DMS114 treated with DMSO at 0.1 percent for 48 hours (cell line): ENCODE data around the gene SLFN14.
"Not testable (repeated sequence)": the region's sequence is repeated elsewhere in the genome, so short reads cannot be mapped to it uniquely, and the experiment has no call there.

Source experiments
- DNase-seq: peaks from one replicate; lab custom pipeline; 2025; ENCODE audit not compliant: unreplicated experiment; lab: John Stamatoyannopoulos, UW

Gene SLFN14

GRCh38 chr17:35523296-35523695 lies 37.3 kb downstream of the SLFN14 start:
- DNase-seq: no peak

DNA sequence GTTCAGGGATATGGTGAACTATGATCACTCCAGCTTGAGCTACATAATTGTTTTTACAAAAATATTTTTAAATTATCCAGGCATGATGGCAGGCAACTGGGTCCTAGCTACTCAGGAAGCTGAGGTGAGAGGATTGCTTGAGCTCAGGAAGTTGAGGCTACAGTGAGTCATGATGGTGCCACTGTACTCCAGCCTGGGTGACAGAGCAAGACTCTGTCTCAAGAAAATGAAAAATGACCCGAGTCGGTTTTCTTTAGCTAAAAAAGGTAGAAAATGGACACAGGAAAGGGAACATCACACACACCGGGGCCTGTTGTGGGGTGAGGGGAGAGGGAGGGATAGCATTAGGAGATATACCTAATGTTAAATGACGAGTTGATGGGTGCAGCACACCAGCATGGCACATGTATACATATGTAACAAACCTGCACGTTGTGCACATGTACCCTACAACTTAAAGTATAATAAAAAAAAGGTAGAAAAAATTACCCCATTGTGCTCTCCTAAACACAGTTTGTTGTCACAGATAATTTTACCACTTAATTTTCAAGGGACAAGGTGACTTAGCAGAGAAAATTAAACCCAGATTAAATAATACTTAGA lies 38.9 kb downstream of the SLFN14 start:
- not testable (repeated sequence) for DNase-seq

DNA sequence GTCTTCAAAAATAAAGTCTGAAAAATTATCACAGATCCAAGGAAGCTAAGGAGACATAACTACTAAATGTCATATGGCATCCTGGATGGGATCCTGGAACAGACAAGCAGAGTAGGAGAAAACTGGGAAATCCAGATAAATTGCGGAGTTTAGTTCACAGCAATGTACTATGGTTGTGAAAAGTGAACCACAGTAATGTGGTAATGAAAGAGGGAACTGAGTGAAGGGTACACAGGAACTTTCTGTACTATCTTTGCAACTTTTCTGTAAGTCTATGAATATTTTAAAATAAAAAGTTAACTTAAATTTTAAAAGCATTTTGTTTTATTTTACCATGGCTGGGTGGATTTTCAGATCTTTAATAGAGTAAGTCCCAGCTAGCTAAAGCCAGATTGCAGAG lies 39.5 kb downstream of the SLFN14 start:
- no peak for DNase-seq

DNA sequence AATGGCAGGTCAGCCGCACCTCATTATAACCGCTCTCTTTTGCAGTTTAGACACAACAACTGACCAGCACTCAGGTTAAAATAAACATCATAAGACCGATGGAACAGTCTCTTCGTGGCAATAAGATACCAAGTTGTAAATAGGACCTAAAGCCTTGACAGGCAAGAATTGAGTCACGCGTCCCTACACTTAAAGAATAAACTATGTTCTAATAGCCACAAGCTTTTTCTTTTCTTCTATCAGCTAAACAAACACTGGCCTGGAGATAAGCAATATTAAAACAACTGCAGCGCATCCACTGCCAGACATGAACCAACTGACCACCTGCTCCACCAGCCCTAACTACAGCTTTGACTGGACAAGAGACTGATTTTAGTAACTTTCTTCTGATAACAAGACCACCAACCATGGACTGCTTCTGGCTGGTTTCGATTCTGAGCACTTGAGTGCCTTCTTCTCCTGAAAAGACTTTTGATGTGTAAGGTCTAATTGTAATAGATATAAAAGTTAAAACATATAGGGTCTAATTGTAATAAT lies 40.6 kb downstream of the SLFN14 start:
- DNase-seq: no peak

DNA sequence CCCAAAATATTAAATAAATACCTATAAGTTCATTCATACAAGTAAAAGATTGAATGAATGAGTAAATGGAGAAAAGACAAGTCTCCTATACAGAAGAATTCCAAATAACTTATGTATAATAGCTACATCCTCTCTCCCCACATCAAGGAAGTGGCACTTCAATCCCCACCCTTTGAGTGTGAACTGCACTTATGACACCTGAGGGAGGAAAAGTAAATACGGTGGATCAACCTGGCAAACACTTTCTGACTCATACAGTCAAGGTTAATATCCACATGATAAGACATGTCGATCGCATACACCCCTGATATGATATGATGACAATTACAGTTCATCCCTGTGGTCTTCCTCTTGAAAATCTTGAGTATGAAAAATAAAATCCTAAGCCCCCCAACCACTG lies 41.2 kb downstream of the SLFN14 start:
- no peak for DNase-seq

- DNase-seq: not testable (repeated sequence)
These were observed 42.2 kb downstream of the SLFN14 start for GRCh38 chr17:35518431-35518830.

DNA sequence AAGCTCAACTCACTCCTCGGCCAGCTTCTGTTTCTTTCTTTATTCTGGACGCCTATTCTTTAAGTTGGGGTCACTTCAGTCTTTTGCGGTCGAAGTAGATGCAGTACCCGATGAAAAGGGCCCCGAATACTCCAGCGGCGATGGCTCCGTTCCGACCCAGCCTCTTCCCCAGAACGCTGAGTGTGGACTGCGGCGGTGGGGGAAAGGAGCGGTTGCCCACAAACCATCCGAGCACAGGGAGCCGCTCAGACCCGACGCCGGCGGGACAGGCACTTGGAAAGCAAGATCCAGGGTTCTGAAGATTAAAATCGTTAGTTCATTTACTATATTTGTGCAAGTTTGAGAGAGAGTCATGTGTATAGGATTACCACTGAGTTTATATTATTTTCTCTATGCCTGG lies 45.6 kb downstream of the SLFN14 start:
- no peak for DNase-seq

GRCh38 chr17:35514564-35514963 lies 46.1 kb downstream of the SLFN14 start:
- no peak for DNase-seq
